B cell (primary cell): ENCODE results near the gene ADAMTS18. TPM values are rescaled to one million over a fixed set of nuclear protein-coding genes. Genes with fewer than 3 reads are reported as not detected.

ENCODE experiments used
- ATAC-seq: fragments of 200-7000 bp; cut with Tn5 transposase; one replicate; pipeline ENCODE4 v1.10.0; 2021; ENCODE audit warnings: low read depth, mild to moderate bottlenecking, moderate number of reproducible peaks, moderate library complexity
- CTCF ChIA-PET: fragments of 350-600 bp; sonication (Branson Sonifier 250); formaldehyde crosslinking; loops from one replicate; lab custom pipeline; 2021; ENCODE audit warnings: antibody characterized with exemption, inconsistent platforms; lab: Charles Lee
- POLR2A ChIA-PET: fragments of 350-600 bp; sonication (Branson Sonifier 250); formaldehyde crosslinking; loops from one replicate; lab custom pipeline; 2021; ENCODE audit warnings: antibody characterized with exemption; lab: Charles Lee
- DNase-seq: peaks from one replicate; pipeline ENCODE4 v3.0.0; 2013
- H2AFZ ChIP-seq: 2 replicates; pipeline ENCODE4 v1.6.1; 2012; ENCODE audit warnings: mild to moderate bottlenecking, low read depth, low read length; ENCODE audit not compliant: insufficient read depth, poor library complexity, severe bottlenecking
- H3K27ac ChIP-seq, 2 donors: 1 replicate in 1 of 2; 2 replicates in 1 of 2; pipeline ENCODE4 v1.5.1; 2012 to 2013; ENCODE audit warnings: low read length in 2 of 2, mild to moderate bottlenecking in 2 of 2, moderate library complexity in 1 of 2
- H3K27me3 ChIP-seq, 4 experiments: fragments of 200-600 bp in 1 of 4; sonication (generic) in 1 of 4; replicated peaks in 1 of 4; 1 replicate in 2 of 4; 2 replicates in 2 of 4; pipeline versions ENCODE4 v1.6.1 to v1.7.0; 2013 to 2016; ENCODE audit warnings: low read length in 3 of 4, mild to moderate bottlenecking in 2 of 4, mixed read lengths in 1 of 4, moderate library complexity in 1 of 4; ENCODE audit not compliant: insufficient read depth in 4 of 4, control insufficient read depth in 3 of 4; ENCODE audit errors: control extremely low read depth in 1 of 4
- H3K36me3 ChIP-seq, 2 experiments: replicated peaks in 1 of 2; 1 replicate in 1 of 2; 2 replicates in 1 of 2; pipeline versions ENCODE4 v1.6.1 to v1.7.1; 2013; ENCODE audit warnings: low read length in 1 of 2; ENCODE audit not compliant: insufficient read depth in 2 of 2, control insufficient read depth in 1 of 2; ENCODE audit errors: control extremely low read depth in 1 of 2, extremely low read depth in 1 of 2
- H3K4me1 ChIP-seq, 2 donors: fragments of 200-600 bp in 1 of 2; sonication (generic) in 1 of 2; 1 replicate in 1 of 2; 2 replicates in 1 of 2; pipeline versions ENCODE4 v1.5.1 to v1.6.1; 2013 to 2017; ENCODE audit warnings: low read length in 2 of 2; ENCODE audit not compliant: control insufficient read depth in 2 of 2, insufficient read depth in 2 of 2
- H3K4me2 ChIP-seq: replicated peaks from 2 replicates; pipeline ENCODE3; 2012; ENCODE audit warnings: mild to moderate bottlenecking, low read depth, low read length; ENCODE audit not compliant: poor library complexity, severe bottlenecking
- H3K4me3 ChIP-seq, 5 experiments: fragments of 200-600 bp in 1 of 5; sonication (generic) in 1 of 5; 1 replicate in 3 of 5; 2 replicates in 2 of 5; pipeline versions ENCODE4 v1.5.1 to v1.7.0; 2011 to 2016; ENCODE audit warnings: low read length in 4 of 5, mild to moderate bottlenecking in 4 of 5, low read depth in 2 of 5, control low read depth in 1 of 5, moderate library complexity in 1 of 5; ENCODE audit not compliant: insufficient read depth in 1 of 5; ENCODE audit errors: control extremely low read depth in 1 of 5, extremely low read depth in 1 of 5
- H3K79me2 ChIP-seq: fragments of 200-600 bp; sonication (generic); one replicate; pipeline ENCODE4 v1.6.0; 2016; ENCODE audit warnings: low read length; ENCODE audit not compliant: control insufficient read depth, insufficient read depth
- H3K9ac ChIP-seq: fragments of 200-600 bp; sonication (generic); 2 replicates; pipeline ENCODE4 v1.6.1; 2017; ENCODE audit warnings: mild to moderate bottlenecking, low read length, moderate library complexity
- H3K9me3 ChIP-seq, 3 donors: one replicate each; pipeline versions ENCODE4 v1.6.1 to v1.7.1; 2013; ENCODE audit warnings: low read length in 2 of 3; ENCODE audit not compliant: control insufficient read depth in 2 of 3, insufficient read depth in 1 of 3; ENCODE audit errors: control extremely low read depth in 1 of 3
- H4K20me1 ChIP-seq: 2 replicates; pipeline ENCODE4 v1.6.0; 2012; ENCODE audit warnings: mild to moderate bottlenecking, low read length; ENCODE audit not compliant: insufficient read depth, control insufficient read depth, poor library complexity, severe bottlenecking
- H3K27ac Mint-ChIP-seq: one replicate; pipeline ENCODE4 v1.8.0; 2021; ENCODE audit warnings: mixed read lengths
- H3K27me3 Mint-ChIP-seq: one replicate; pipeline ENCODE4 v1.8.0; 2021; ENCODE audit warnings: mixed read lengths
- H3K4me1 Mint-ChIP-seq: one replicate; pipeline ENCODE4 v1.8.0; 2021; ENCODE audit warnings: mixed read lengths
- H3K4me3 Mint-ChIP-seq: one replicate; pipeline ENCODE4 v1.8.0; 2021; ENCODE audit warnings: mixed read lengths
- H3K9me3 Mint-ChIP-seq: one replicate; pipeline ENCODE4 v1.8.0; 2022; ENCODE audit warnings: mixed read lengths; ENCODE audit not compliant: insufficient read depth
- CTCF ChIP-seq: fragments of 200-600 bp; IDR thresholded peaks from one replicate; pipeline ENCODE4 v1.8.0; 2022; ENCODE audit warnings: antibody characterized with exemption, mild to moderate bottlenecking
- EZH2 ChIP-seq: IDR thresholded peaks from 2 replicates; pipeline ENCODE4 v1.6.1; 2012; ENCODE audit warnings: borderline replicate concordance, low read depth, mild to moderate bottlenecking, moderate library complexity, low read length; ENCODE audit not compliant: insufficient read depth, poor library complexity, severe bottlenecking
- WGBS: methylation state at CpG from one replicate; pipeline ENCODE4 v1.1.5; 2013; ENCODE audit warnings: missing lambda C conversion rate; ENCODE audit not compliant: insufficient coverage; 5-methylcytosine and 5-hydroxymethylcytosine counted together
- intact Hi-C: fragments of 100-400 bp; cut with micrococcal nuclease; formaldehyde crosslinking; loops from one replicate; pipeline ENCODE4 v1.10.0; 2022
- polyA plus RNA-seq: library from polyadenylated mRNA; depleted of rRNA; stranded (reverse); fragments of >200 nt; gene quantifications from 2 replicates; pipeline ENCODE4 v1.2.3, GENCODE V29; 2012
- total RNA-seq, 2 donors: library from RNA; stranded (reverse); fragments of 120-200 nt in 1 of 2; gene quantifications; 1 replicate in 1 of 2; 2 replicates in 1 of 2; pipeline versions ENCODE4 v1.2.3 to v1.2.4, GENCODE V29; 2013 to 2022

Gene ADAMTS18
- total and polyA plus RNA-seq, 2 donors (not counting 1 experiment from before 2014, with no cell fraction given), result not detected

GRCh38 chr16:77404775-77405174 lies 30.1 kb downstream of the ADAMTS18 start:
- CTCF ChIA-PET, result no interaction called here
- H3K4me3 ChIP-seq, result no peak overlapping the region
- peaks cover 0 to 6% (median 0%) of the 10 kb centered on the region in 3 donors for H3K9me3 ChIP-seq
- Mint-ChIP-seq H3K27ac (no peak overlapping the region), H3K4me3 (no peak overlapping the region), H3K4me1 (no peaks in the 10 kb centered on the region), H3K27me3 (peaks cover 29% of the 10 kb centered on the region), H3K9me3 (no peaks in the 10 kb centered on the region)
- POLR2A ChIA-PET, result no interaction called here
- intact Hi-C loops, result no loop called here
- no peak for DNase-seq
- H3K27ac ChIP-seq, result no peak overlapping the region
- H3K4me2 ChIP-seq, result no peak overlapping the region
- no peaks in the 10 kb centered on the region for H3K36me3 ChIP-seq
- ATAC-seq, result no peak
- no peaks in the 10 kb centered on the region for H3K4me1 ChIP-seq
- H3K27me3 ChIP-seq, result no peaks in the 10 kb centered on the region
- WGBS, result 82% methylated on average over 1 of the region's 1 CpG
- no peak for TF ChIP-seq CTCF
- TF ChIP-seq EZH2, result no peak
- no peaks in the 10 kb centered on the region for H4K20me1 ChIP-seq
- H3K9ac ChIP-seq, result no peak overlapping the region
- no peak overlapping the region for H2AFZ ChIP-seq
- no peaks in the 10 kb centered on the region for H3K79me2 ChIP-seq

- H3K4me1 ChIP-seq, result no peaks in the 10 kb centered on the region
- Mint-ChIP-seq H3K4me1 (no peaks in the 10 kb centered on the region), H3K27me3 (peaks cover 32% of the 10 kb centered on the region), H3K27ac (no peak overlapping the region), H3K9me3 (no peaks in the 10 kb centered on the region), H3K4me3 (no peak overlapping the region)
- no peak overlapping the region for H3K4me3 ChIP-seq
- WGBS, result no CpG with 5 or more reads among the region's 2 CpGs
- ChIA-PET CTCF (no interaction called here), POLR2A (no interaction called here)
- no peak overlapping the region for H3K4me2 ChIP-seq
- H3K27ac ChIP-seq, result no peak overlapping the region
- TF ChIP-seq CTCF (no peak), EZH2 (no peak)
- no peak overlapping the region for H3K9ac ChIP-seq
- no peak for DNase-seq
- ATAC-seq, result no peak
- peaks cover 0 to 4% (median 0%) of the 10 kb centered on the region in 4 experiments for H3K27me3 ChIP-seq
- no peaks in the 10 kb centered on the region for H4K20me1 ChIP-seq
- H3K36me3 ChIP-seq, result no peaks in the 10 kb centered on the region
- no peaks in the 10 kb centered on the region for H3K79me2 ChIP-seq
- H2AFZ ChIP-seq, result no peak overlapping the region
- intact Hi-C loops, result no loop called here
- H3K9me3 ChIP-seq, result peaks cover 0 to 4% (median 0%) of the 10 kb centered on the region in 3 donors
Observed at GRCh38 chr16:77403732-77404131, 31.1 kb downstream of the ADAMTS18 start.
